ENCODE results near the gene MAPK8IP3. TPM values are rescaled to one million over a fixed set of nuclear protein-coding genes. Genes with fewer than 3 reads are reported as not detected.

MAPK8IP3 gene, protein sequence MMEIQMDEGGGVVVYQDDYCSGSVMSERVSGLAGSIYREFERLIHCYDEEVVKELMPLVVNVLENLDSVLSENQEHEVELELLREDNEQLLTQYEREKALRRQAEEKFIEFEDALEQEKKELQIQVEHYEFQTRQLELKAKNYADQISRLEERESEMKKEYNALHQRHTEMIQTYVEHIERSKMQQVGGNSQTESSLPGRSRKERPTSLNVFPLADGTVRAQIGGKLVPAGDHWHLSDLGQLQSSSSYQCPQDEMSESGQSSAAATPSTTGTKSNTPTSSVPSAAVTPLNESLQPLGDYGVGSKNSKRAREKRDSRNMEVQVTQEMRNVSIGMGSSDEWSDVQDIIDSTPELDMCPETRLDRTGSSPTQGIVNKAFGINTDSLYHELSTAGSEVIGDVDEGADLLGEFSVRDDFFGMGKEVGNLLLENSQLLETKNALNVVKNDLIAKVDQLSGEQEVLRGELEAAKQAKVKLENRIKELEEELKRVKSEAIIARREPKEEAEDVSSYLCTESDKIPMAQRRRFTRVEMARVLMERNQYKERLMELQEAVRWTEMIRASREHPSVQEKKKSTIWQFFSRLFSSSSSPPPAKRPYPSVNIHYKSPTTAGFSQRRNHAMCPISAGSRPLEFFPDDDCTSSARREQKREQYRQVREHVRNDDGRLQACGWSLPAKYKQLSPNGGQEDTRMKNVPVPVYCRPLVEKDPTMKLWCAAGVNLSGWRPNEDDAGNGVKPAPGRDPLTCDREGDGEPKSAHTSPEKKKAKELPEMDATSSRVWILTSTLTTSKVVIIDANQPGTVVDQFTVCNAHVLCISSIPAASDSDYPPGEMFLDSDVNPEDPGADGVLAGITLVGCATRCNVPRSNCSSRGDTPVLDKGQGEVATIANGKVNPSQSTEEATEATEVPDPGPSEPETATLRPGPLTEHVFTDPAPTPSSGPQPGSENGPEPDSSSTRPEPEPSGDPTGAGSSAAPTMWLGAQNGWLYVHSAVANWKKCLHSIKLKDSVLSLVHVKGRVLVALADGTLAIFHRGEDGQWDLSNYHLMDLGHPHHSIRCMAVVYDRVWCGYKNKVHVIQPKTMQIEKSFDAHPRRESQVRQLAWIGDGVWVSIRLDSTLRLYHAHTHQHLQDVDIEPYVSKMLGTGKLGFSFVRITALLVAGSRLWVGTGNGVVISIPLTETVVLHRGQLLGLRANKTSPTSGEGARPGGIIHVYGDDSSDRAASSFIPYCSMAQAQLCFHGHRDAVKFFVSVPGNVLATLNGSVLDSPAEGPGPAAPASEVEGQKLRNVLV (N-terminal part only)
- total RNA-seq, result 18.5 and 31.4 TPM in 2 replicates

DNA sequence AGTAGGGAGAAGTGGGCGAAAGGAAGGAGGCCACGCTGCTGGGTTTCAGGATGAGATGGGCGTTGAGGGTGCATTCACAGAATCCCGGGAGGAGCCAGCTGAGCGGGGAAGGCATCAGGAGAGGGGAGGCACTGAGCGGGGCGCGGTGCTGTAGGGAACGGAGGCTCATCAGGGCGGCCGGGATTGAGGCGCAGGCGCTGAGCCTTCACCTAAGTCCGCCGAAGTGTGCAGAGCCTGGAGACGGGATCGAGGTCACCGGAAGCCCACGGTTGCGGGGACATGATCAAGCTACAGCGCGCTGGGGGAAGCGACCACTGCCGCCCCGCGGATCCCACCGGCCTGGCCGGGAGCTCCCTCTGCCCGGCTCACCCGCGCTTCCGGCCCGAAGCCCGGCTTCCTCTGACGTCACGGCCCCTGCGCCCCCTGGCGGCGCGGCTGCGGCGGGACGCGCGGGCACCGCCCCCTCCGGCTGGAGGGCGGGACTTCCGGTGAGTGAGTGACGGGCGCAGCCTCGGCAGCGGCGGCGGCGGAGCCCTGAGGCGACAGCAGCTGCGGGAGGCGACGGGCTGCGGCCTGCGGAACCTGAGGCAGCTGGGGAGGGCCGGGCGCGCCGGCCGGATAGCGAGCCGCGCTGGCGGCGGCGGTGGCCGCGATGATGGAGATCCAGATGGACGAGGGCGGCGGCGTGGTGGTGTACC is at the start of gene MAPK8IP3:
Gene MAPK8IP3 (plus strand): TSS at position 508 of the 698 bp plus-strand sequence. CDS start 145 bp downstream, at position 653.

DNA sequence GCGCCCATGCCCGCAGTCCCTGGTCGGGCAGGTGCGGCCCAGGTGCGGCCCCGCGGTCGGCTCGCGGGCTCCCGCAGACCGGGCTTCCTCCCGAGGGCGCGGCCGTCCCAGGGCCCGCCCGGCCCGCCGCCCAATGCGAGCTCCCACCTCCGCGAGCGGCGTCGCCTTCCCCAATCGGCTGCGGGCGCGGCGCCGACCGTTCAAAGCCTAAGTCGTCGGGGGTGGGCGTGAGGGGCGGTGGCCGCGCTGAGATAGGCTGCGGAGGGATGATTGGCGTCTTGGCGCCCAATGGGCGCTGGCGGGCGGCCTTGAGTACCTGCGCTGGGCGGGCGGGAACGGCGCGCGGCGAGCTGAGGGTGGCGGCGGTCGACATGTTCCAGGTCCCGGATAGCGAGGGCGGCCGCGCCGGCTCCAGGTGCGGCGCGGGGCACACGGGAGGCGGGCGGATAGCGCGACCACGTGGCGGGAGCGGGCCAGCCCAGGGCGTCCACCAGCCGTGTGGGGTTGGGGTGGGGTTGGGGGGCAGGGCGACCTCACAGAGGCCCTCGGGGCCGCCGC is 28.0 kb upstream of the MAPK8IP3 start, which contains the start of gene JPT2:
Gene JPT2 (plus strand): TSS at position 338 of the 558 bp plus-strand sequence. CDS start 34 bp downstream, at position 372.

DNA sequence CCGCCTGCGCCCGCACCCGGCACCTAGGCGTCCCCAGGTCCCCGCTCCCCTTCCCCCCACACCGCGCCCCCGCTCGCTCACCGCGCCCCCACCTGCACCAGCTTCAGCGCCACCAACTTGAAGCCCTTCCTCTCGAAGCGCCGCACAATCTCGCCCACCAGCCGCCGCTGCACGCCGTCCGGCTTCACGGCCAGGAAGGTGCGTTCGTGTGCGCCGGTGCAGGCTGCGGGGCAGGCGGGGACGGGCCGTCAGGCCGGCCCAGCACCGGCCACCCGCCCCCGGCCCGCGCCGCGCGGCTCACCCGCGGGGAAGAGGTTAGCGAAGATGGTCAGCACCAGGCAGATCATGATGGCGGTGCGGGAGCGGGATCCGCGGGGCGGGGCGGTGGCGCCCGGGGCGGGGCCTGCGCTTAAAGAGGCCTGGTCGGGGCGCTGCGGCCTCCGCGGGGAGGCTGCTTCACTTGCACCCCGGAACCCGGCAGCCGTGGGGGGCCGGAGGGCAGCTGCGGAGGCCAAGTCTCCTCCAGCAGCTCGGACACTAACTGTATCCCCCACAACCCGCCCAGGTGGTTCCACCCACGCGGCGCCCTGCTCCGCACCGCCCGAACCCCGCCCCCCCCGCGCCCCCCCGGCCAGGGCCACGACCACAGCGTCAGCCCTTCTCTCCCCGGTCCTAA is 65.3 kb downstream of the MAPK8IP3 start, which contains the start of gene NME3:
Gene NME3 (minus strand): TSS at position 356 of the 676 bp plus-strand sequence. CDS start 9 bp downstream, at position 347.

DNA sequence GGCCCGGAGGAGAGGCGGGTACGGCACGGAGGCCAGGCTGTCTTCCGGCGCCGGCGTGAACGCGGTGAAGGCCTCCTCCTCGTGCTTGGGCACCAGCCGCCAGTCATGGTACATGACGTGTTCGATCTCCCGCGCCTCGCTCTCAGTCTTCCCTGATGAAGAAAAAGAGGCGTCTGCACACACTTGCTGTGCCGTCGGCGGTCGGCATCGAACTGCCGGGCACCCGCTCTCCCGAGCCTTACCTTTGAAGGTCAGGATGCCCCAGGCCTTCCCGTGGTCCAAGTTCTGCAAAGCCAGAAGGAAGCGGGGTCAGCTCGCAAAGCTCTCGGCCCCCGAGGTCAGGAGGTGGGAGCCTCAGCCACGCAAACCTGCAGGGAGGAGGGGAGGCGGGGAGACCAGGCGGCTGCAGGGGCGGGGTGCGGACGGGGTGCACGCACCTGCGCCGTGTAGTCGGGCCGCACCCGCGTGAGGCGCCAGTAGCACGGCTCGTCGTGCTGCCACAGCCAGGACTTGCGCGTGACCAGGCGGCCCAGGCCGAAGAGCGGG is 66.4 kb downstream of the MAPK8IP3 start, which contains the start of gene EME2:
Gene EME2 (plus strand): TSS at position 449 of the 546 bp plus-strand sequence. CDS start 418 bp downstream, outside the sequence.

DNA sequence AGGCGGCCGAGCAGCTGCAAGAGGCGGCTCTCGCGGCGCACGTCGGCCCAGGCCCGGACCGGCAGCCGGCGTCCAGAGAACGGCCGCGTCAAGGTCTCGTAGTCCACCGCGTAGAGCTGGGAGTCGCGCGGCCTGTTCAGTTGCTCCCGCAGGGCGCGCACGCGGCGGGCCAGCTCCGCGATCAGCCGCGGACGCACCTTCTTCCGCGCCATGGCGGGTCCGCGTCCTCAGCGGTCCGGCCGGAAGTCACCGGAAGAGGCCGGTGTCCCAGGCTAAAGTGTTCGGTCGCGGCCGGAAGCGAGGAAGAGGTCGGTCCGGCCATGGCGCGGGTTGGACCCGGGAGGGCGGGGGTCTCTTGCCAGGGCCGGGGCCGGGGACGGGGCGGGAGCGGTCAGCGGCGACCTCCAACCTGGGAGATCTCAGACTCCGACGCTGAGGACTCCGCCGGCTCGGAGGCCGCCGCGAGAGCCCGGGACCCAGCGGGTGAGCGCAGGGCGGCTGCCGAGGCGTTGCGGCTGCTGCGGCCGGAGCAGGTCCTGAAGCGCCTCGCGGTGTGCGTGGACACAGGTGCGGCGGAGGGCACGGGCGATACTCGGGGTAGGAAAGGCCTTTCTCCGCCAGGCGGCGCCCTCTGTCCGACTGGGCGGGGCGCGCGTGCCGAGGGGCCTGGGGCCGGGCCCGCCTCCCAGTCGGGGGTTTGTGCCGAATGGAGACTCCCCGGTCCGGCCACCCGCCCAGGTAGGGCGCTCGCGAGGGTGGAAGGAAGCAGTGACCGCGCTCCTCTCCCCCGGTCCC is 67.1 kb downstream of the MAPK8IP3 start, which contains the start of gene MRPS34:
Gene MRPS34 (minus strand): TSS at position 227 of the 795 bp plus-strand sequence. CDS start 15 bp downstream, at position 212.

DNA sequence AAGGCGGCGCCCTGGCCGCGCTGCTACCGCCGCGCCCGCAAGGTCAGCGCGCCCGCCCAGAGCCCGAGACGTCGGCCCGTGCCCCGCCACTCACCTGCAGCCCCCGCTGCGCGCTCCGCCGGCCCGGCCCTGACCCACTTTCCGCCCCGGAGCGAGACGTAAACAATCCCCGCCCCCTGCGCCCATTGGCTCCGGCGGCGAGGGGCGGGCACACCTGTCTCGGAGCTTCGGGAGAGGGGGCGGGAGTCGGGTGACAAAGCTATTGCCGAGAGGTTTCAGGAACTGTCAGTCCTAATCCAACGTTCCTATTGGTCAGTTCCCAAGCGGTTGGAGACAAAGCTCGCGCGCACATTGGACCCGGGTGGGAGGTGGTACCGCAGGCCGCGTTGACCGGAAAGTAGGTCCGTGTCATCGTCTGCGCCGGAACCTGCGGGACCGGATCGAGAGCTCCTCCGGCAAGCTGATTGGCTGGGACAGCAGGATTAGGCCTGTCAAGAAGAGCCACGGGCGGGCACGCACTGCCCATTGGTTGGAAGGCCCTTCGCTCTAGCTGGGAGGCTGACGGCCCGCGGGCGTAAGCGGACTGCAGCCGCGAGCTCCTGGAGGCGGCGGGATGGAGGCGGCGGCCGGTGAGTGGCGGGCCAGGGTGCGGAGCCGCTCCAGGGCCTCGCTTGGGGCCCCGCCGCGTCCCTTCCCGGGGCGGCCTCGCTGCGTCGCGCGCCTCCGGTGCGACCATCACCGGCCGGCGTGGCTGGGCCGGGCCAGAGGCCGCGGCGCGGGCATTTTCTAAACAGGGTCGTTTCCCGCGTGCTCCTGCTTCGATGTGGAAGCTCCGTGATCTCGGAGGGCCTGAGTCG is 76.6 kb downstream of the MAPK8IP3 start, which contains the start of the genes NUBP2 and SPSB3:
Gene NUBP2 (plus strand): TSS at position 553 of the 857 bp plus-strand sequence. CDS start 61 bp downstream, at position 614.
Gene SPSB3 (minus strand): TSS at position 164 of the 857 bp plus-strand sequence. CDS start 1,088 bp downstream, outside the sequence.

DNA sequence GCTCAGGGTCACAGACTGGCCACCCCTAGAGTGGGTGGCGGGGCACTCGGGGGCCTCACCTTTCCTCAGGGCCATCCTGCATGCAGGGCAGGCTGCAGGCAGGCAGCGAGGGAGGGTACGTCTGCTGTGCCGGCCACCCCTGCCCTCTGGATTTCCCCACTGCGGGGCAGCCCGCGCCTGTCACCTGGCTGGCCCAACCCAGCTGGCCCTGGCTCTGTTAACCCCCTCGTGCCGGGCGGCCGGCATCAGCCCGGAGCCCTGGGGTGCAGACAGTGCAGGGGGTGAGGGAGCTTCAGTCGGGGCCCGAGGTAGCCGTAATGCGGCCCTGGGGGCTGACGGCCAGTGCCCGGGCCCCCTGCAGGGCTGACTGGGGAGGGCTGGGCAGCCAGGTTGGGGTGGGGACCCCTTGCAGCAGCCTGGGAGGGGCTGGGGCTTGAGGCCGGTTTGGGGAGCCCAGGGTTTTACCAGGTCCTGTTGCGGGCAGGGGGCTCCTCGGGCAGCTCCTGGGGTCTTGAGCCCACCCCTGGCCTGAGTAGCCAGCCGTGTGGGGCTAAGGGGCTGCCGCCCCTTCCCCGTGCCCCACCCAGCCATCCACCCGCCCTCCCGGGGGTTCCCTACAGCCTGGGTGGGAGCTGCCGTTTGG is 87.7 kb downstream of the MAPK8IP3 start, which contains the start of gene IGFALS:
Gene IGFALS (minus strand): TSS at position 128 of the 643 bp plus-strand sequence. CDS start 53 bp downstream, at position 75.

Other genes with a start within 250 kb of the MAPK8IP3 start
- 33.6 and 39.5 TPM in 2 replicates for gene CLCN7, start 231.2 kb upstream of the MAPK8IP3 start, total RNA-seq
- not detected in 2 replicates for gene PTX4, start 217.3 kb upstream of the MAPK8IP3 start, total RNA-seq
- gene TELO2, start 212.8 kb upstream of the MAPK8IP3 start, total RNA-seq, result 6.3 and 13.9 TPM in 2 replicates
- gene TMEM204, start 172.5 kb upstream of the MAPK8IP3 start, total RNA-seq, result 28.8 and 34.3 TPM in 2 replicates
- 9.4 and 12.0 TPM in 2 replicates for gene IFT140, start 94.1 kb upstream of the MAPK8IP3 start, total RNA-seq
- 6.7 and 11.2 TPM in 2 replicates for gene CRAMP1, start 93.8 kb upstream of the MAPK8IP3 start, total RNA-seq
- 35.2 and 51.1 TPM in 2 replicates for gene JPT2, start 27.9 kb upstream of the MAPK8IP3 start, total RNA-seq
- gene NME3, start 65.3 kb downstream of the MAPK8IP3 start, total RNA-seq, result 70.0 and 79.8 TPM in 2 replicates
- 3.1 and 4.5 TPM in 2 replicates for gene EME2, start 66.6 kb downstream of the MAPK8IP3 start, total RNA-seq
- 65.7 and 84.4 TPM in 2 replicates for gene MRPS34, start 66.9 kb downstream of the MAPK8IP3 start, total RNA-seq
- 30.1 and 36.5 TPM in 2 replicates for gene SPSB3, start 76.4 kb downstream of the MAPK8IP3 start, total RNA-seq
- gene NUBP2, start 76.8 kb downstream of the MAPK8IP3 start, total RNA-seq, result 64.0 and 92.1 TPM in 2 replicates
- gene IGFALS, start 87.5 kb downstream of the MAPK8IP3 start, total RNA-seq, result not detected in 2 replicates
- gene HAGH, start 120.6 kb downstream of the MAPK8IP3 start, total RNA-seq, result 66.8 and 85.2 TPM in 2 replicates
- 35.6 and 42.2 TPM in 2 replicates for gene FAHD1, start 121.0 kb downstream of the MAPK8IP3 start, total RNA-seq
- 0.18 TPM in 1 of 2 replicates, not detected in the other for gene MEIOB, start 166.0 kb downstream of the MAPK8IP3 start, total RNA-seq
- gene HS3ST6, start 212.2 kb downstream of the MAPK8IP3 start, total RNA-seq, result not detected in 2 replicates
- 11.8 and 13.7 TPM in 2 replicates for gene MSRB1, start 237.0 kb downstream of the MAPK8IP3 start, total RNA-seq
- gene RPL3L, start 248.5 kb downstream of the MAPK8IP3 start, total RNA-seq, result not detected in 2 replicates